OCI-LY7 (cell line): Measurements from ENCODE around the gene KRTAP12-2.

ENCODE experiments used
- EZH2phosphoT487 ChIP-seq: fragments of 200-600 bp; sonication (generic); IDR thresholded peaks from 2 replicates; pipeline ENCODE4 v1.6.1; 2018; ENCODE audit warnings: low read depth, borderline replicate concordance, mild to moderate bottlenecking, mixed run types, antibody characterized with exemption, low read length, moderate library complexity, mixed read lengths
- TF ChIP-seq, protein P1 (sequence below): fragments of 200-600 bp; sonication (generic); conservative IDR thresholded peaks from 2 replicates; pipeline ENCODE4 v1.5.1; 2014; ENCODE audit warnings: mild to moderate bottlenecking, antibody characterized with exemption, low read length, moderate library complexity, mixed read lengths

DNA sequence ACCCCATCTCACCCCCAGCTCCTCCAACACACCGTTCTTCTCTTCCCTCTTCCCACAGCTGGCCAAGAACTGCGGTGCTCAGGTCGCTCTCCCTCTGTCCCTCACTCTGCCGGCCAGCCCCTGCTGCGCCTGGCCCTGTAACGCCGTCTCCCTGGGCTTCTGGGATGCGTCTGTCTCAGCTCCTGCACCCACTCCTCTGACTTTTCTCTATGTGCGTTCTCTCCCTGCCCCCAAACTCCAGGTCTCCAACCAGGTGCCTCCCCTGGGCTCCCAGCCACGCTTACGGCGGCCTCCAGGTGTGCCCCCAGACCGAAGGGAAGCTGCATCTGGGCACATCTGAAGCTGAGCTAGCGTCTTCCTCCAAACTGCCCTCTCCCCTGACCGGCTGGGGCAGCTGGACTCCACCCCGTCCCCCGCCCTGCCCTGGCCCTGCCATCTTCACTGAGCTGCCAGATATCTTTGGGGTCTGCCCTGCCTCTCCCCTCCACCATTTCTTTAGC lies 32.8 kb upstream of the KRTAP12-2 start:
- TF ChIP-seq, protein P1, sequence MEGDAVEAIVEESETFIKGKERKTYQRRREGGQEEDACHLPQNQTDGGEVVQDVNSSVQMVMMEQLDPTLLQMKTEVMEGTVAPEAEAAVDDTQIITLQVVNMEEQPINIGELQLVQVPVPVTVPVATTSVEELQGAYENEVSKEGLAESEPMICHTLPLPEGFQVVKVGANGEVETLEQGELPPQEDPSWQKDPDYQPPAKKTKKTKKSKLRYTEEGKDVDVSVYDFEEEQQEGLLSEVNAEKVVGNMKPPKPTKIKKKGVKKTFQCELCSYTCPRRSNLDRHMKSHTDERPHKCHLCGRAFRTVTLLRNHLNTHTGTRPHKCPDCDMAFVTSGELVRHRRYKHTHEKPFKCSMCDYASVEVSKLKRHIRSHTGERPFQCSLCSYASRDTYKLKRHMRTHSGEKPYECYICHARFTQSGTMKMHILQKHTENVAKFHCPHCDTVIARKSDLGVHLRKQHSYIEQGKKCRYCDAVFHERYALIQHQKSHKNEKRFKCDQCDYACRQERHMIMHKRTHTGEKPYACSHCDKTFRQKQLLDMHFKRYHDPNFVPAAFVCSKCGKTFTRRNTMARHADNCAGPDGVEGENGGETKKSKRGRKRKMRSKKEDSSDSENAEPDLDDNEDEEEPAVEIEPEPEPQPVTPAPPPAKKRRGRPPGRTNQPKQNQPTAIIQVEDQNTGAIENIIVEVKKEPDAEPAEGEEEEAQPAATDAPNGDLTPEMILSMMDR, result no peak
- no peak for TF ChIP-seq EZH2phosphoT487
